Activated CD4-positive, alpha-beta T cell treated with anti-CD3 and anti-CD28 coated beads, Interleukin-2, Interleukin-6, amounts not matched to agents 100 ng/mL and 50 ng/mL, durations not matched to agents 16 hours and 8 hours (primary cell): ENCODE measurements around the gene MXD4.

Experiments
- DNase-seq: peaks from one replicate; pipeline ENCODE4 v3.0.0-alpha.2; 2020

Gene MXD4

DNA sequence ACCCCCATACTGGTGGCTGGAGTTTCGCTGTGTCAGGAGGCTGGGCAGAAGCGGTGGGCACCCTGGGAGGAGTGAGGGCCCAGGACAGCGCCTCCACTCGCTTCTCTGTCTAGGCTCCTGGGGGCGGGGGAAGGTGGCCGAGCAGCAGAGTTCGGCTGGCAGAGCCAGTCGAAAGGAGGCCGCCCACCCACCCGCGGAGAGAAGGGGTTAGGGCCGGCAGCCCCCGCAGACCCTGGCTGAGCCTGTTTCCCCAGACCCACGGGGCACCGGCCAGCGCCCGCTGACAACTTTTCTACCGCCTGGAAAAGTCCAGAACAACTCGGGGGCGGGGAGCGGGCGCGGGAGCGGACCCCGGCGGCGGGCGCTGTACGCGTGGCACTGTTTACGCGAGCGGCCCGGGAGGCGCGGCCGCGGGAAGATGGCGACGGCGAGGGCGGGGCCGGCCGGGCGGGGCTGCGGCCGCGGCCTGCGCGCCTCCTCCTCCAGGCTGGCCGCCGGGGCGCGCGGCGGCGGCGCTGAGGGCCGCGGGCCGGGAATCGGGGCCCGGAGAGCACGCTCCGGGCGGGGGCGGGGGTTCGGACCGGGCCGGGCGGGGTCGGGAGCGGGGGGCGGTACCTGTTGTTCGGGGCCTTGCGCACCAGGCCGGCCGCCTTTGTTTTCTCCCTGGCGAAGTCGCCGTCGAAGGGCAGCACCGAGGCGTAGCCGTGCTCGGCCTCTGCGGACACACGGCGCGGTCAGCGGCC, 628 bp downstream of the MXD4 start:
- DNase-seq = peak; percentile 60

DNA sequence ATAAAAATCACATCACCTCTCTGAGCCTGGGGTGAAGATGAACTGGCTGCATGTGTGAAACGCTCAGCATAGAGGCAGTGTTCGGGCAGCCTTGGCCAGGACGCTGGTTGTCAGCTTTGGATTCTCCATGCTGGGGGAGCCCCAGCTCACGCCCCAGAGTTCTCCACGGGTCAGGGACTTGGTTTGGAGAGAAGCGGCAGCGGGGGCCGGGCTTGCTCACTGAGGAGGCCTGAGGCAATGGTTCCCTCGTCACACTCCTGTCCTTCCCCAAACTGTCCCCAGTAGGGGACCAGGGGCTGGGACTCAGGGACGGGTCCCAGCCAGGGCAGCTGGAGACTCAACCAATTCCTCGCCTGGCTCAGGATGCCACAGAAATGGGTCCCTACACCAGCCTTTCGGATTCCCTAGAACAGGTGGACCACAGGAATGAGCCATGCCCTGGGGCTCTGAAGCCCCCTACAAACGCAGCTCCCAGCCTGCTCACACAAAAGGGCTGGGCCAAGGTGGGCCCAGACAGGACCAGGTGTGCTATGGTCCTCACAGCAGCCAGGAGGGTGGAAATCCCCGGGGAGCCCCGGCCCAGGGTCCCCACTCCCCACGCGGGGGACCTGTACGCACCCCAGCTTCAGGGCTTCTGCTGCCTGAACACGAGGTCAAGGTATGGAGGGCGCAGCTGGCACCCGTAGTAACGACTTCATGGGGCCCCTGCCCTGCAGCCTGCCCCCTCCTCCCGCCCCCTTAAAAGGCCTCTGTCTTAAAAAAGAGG, 1.4 kb downstream of the MXD4 start:
- DNase-seq = no peak

DNA sequence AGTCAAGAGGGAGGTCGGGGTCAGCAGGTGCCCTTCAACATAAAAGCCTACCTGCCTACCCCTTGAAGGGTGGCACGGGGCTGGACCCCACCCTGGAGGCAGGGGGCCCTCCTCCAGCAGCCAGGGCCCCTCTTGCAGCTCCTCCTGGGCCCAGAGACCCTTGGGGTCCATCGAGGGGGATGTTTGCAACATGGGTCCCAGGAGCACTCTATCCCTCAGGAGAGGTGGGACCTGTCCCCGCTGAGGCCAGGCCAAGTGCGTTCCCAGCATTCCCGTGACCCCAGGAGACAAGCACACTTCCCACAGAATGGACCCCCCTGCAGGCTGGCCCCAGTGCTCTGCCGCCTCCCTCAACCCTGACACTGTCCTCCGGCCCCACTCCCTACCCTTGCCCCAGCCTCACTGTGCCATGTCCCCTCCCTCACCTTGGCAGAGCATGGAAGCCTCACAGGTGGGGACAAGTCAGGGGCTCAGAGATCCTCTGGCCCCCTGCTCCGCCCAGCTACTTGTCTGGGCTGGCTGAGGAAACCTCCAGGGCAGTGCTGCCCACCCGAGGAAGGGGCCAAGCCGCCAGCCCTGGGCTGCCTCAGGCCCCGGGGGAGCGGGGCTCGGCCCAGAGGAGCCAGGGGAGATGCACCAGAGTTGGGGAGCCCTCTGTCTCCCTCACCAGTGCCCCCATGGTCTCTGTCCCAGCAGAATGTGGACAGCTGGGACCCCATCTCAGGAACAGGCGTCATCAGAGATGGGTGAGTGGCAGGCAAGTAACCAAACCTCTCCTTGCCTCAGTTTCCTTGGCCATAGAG, 2.2 kb downstream of the MXD4 start:
- DNase-seq = no peak

DNA sequence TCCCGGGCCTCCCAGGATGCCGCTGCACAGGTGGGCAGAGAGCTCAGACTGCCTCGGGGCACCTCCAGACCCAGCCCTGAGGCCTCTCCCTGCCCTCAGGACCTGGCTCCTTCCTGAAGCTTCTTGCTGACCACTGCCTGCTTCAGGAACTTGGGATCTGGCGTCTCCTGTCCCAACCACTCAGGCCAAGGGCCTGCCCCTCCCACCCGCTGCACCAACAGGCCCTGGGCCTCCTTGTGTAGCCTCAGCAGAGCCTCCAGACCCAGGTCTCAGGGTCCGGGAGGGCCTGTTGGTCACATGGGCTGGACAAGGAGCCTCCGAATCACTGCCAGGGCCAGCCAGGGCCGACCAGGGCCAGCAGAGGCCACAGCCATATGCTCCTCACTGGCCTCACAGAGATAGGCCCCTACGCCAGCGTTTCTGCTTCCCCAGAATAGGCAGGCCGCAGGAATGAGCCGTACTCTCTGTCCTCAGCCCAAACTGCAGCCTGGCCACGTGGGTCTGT, 2.8 kb downstream of the MXD4 start:
- no peak for DNase-seq

DNA sequence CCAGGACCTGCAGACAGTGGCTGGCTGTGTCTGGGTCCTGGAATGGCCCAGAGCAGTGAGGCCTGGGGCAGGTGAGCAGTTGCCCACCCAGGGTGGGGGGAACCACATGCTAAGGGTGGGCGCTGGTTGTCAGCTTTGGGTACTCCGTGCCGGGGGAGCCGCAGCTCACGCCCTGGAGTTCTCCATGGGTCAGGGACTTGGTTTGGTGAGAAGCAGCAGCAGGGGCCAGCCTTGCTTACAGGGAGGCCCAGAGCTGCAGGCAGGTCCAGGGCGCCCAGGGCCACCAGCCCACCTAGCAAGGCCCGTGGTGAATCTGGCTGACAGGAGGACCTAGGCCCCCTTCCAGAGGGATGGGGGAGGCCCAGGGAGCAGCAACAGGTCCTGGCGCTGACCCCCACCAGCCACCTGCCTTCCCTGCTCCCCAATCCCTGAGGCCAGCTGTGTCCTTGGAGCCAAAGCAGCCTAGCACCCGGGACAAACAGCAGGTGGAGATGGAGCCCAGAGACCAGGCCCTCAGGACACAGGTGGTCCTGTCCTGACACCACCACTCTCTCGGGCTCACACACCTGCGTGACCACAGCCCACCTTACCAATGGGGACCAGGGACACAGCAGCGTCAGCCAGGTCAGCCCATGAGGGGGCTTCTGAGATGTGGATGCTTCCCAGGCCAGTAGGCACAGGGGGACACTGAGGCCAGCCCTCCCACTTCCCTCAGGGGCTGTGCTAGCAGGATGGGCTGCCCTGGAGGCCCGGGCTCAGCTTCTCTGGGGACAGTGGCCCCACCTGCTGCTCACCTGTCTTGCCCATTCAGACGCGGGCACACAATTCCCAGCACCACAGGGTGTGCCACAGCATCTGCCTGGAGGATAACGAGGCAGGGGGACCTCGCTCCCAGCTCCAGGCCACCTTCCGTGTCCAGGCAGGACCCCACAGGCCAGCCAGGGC, 3.5 kb downstream of the MXD4 start:
- DNase-seq = no peak

DNA sequence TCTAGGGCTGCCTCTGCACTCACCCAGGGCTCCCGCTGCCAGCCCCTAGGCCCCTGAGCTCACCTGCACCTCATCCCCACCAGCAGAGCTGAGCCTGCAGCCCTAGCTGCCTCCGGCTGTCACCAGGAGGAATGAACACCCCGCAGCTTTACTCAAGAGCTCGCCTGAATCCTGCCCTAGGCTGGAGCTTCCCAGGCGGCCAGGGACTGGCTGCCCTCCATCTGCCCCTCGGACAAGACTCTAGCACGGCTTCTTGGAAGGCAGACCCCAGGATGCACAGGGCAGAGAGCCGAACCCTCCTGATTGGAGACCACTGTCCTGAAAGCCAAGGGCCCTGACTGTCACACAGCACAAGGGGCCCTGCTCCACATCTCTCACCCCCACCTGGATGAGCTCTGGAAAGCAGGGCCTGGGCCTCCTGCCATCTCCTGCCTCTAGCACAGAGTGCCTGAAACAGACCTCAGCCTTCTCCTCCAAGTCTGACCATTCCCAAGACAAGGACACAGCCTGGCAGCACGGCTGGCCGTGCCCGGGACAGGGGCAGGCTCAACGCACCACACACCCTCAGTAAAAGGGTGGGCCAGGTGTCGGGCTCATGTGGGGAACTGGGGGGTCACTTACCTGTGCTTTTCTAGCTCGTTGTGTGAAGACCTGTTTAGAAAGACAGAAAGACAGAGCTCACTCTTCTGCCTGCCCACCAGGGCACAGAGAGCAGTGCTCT, 4.4 kb downstream of the MXD4 start:
- DNase-seq = no peak

DNA sequence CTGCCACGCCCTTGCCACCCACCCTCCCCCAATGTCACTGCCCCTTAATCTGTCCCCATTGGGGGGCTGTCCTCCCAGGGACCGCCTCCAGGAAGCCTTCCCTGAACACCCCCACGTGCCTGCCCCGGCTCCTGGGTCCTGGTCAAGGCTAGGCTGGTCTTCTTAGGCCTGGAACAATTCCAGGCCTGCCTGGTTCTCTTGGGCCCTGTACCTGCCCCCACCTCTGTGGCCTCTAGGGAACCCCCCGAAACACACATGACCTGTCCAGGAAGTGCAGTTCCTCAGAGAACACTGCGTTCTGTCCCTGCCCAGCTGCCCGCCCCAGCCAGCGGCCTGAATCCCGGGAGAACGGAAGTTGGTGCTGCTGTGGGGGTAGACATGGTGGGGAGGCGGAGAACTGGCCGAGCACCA, 5.1 kb downstream of the MXD4 start:
- DNase-seq = no peak

DNA sequence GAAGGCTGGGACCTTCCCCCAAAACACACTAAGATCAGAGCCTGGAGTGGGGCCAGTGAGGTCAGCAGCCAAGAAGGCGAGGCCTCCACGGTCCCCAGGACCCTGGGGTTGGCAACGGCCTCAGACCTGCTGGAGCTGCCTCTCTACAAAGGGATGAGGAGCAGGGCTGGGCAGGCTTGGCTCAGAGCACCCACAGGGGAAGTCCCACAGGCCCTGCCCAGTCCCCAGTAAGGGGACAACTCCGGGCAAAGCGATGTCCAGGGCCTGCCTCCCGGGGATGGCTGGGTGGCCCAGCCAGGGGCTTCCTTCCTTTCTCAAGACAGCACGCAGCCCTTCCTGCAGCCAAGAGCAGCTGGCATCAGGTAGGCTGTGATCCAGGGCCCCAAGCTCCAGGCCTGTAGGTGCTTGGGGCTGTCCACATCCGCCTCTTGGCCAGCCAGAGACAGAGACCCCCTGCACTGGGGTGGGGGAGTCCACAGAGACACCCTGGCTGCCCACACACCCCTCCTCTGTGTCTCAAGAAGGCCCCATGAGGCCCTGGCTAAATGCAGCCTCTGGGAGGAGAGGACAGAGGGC, 5.7 kb downstream of the MXD4 start:
- no peak for DNase-seq

DNA sequence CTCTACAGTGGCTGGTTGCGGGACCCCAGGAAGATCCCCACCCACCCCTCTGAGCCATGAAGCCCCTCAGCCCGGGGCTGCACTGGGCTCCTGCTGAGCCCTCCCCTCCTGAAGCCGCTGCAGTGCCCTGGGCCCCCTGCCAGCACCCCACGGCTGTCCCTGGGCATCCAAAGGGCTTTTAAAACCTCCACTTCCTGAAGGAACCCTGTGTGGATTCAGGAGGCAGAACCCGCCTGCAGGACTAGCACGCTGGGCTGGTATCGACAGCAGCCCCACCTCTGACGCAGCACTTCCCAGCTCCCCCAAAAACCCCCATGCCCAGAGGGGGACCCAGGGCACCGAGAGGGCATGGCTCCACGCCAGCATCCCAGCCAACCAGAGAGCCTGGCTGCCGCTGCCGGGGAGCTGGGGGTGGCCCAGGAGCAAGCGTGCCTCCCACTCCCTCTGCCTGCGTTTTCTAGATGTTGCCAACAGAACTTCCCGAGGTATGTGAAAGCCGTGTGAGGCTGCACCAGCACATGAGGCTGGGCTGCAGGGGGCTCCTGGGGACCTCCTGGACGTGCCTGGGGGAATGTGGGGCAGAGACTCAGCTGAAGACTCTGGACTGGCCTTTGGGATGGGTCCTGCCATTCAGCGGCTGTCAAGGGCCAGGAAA, 6.3 kb downstream of the MXD4 start:
- no peak for DNase-seq

DNA sequence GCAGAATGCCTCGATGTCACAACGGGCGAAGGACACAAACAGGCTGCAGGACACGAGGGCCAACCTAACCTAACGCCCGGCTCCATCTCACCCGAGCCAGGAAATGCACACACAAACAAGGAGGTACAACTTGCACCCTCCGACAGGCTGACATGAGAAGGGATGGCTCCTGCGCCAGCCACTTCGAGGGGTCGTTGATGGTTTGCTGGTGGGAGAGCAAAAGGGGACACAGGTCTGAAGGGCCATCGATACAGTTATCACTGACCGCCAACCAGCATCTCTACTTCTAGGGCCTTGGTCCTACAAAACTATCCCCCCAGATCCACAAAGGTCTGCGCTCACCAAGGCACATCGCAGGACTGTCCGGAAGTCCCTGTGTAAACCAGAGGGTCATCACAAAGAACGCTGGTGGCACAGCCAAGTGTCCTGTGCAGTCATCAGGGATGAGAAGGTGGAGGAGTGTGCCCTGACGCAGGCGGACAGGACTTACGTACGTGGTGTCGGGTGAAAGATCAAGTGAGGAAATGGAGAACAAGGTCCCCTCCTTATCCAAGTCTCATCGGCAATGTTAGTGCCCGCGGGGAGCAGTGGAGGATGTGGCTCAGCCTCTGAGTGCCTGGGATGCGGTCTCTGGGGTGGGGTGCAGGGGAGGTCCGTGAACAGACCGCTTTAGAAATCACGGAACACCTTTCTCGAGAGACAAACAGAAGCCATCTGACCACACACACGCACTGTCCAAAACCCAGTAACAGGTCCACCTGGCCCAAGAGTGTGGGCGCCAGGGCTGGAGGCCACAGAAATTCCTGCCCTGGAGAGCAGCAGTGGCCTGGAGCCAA, 7.0 kb downstream of the MXD4 start:
- DNase-seq = no peak

DNA sequence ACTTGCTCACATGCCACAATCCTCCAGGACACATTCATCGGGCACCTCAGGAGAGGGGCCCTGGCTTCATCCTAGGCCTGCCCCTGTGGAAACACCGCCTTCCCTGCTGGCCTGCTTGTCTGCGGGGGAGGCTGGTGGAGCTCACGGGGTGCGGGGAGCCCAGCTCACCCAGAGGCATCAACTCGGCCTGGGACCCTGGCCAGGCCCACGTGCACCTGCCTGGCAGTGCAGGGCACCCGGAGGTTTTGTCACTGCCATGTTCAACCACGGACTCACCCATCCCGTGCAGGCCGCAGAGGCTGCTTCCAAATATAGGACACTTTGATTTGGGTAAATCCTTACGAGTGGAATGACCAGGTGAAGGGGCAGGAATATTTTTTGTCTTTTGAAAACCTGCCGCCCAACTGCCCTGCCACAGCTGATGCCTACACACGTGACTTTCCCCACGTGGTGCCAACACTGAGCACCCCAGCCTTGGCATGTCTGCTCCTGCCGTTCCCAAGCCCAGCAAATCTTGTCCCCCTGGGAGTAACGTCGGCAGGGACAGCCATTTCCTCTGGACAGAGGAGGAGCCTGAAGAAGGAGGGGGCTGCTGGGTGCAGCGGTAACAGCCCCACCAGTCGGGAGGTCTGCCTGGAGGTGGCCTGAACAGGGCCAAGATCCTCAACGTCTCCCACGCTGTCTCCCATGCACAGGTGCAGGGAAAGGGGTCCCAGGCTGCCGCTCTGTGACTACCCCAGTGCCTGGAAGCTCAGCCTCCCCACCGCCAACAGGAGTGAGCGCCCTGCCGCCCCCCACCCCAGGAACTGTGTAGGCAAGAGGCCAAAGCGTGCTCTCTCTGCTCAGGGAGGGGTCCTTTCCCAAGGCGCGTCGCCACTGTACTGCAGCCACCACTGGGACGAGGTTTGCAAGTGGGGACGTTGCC, 8.5 kb downstream of the MXD4 start:
- DNase-seq = no peak

DNA sequence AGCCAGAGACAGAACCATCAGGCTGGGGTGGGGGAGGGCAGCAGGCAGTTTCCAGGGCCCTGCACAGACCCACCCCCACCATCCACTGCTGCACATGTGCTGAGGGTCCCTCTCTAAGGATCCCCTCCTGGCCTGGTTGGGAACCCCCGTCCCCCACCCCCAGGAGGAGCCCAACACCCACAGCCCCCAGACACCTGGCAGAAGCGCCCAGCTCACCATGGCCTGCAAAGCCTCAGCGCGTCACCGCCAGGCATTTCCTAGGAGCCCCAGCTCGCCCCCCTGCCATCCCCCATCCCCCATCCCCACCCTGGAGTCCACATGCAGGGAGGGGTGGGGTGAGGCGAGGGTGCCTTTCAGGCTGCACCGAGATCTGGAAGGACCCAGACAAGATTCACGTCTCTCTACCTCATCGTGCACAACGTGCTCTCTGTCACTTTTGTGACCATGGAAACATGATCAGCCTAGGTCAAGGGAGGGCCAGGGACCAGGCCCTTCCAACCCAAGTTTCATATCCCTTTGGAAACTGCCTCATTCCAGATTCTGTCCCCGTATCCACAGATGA, 9.3 kb downstream of the MXD4 start:
- no peak for DNase-seq

DNA sequence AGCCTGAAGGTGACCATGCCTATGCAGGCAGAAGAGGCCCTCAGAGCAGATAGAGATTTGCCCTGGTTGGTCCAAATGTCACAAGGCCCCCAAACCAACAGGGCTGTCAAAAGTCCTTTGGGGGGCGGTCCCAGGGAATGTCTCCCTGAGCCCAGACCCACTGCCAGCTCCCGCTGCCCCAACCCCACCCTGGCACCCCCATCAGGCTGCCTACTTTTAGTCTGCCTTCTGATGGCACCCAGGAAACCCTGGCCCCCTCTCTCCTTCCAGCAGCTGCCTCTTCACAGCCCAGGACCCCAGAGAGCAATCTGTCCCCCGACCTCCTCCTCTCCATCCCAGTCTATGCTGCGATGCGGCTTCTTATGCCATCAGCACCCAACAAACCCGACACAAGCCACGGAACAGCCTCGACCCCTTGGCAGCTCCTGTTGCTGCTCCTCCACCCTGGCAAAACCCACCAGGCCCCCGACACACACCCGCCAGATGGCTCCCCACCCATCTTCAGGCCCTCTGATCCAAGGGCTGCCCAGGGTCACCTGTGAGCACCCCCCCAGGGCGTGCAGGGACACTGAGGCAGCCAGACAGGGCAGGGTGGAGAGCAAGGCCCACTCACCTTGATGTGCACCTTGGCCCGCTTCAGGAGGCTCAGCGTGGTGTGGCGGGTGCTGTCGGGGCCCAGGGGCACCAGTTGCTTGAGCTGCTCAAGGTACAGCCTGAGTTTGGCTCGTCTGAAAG, 9.9 kb downstream of the MXD4 start:
- no peak for DNase-seq

DNA sequence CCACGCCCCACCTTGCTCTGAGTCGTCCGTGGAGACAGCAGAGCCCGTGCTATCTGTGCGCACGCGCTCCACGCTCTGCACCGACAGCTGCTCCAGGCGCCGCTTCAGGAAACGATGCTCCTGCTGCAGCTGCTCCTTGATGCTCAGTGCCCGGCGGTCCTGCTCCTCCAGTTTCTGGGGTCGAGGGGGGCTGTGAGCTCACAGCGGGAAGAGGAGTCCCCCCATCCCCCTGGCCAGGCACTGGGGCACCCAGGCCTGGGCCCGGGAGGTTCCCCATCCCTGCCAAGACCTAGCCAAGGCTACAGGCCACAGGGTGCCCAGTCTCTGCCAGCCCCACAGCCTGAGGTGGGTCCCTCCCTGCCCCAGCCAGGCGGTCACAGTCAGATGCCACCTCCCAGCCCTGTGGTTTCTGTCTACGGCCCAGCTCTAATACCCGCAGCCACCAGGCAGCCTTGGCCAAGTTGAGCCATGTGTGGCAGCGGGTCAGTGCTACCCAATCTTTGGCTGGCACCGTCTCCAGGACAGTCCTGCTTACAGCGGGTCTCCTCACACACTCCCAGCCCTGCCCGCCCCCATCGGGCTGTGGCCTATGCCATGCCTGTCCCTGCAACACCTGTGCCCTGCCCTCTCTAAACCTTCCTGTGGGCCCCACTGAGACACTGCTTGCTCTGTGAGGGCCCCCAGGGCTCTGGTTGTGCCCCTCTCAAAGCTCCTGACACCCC, 10.7 kb downstream of the MXD4 start:
- DNase-seq = no peak

DNA sequence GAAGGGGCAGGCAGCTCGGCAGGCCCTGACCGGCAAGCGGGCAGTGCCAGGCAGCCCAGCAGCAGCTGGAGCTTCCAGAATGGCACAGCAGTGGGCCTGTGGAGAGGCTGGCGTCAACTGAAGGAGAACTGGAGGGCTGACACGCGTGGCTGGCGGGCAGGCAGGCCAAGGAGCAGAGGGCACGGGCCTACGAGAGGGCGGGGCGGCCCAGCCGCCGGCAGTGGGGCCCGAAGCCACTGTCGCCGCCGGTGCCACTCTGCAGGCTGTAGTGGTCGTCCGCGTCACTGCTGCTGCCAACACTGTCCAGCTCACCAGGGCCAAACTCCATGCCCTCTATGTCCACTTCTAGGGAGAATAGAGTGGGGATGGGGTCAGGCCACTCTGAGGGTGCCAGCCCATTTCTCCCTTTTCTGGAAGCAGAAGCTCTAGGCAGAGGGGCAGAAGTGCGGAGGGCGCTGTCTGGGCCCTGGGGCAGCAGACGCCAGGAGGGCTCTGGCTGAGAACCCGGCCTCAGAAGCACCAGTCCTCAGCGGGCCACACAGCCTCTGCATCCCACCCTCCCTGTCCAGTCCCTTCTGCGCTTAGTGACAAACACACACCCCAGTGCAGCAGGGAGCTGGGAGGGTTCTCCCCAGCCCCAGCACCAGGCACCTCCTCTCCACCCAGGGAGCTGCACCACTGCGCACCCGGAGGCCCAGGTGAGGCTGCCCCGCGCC, 11.4 kb downstream of the MXD4 start:
- DNase-seq = no peak
